Keratinocyte (primary cell): ENCODE results near the gene SMYD3.

ENCODE experiments used
- EZH2 ChIP-seq: IDR thresholded peaks from one replicate; pipeline ENCODE4 v1.6.1; 2012; ENCODE audit warnings: inconsistent platforms, mild to moderate bottlenecking, low read length, moderate library complexity
- TF ChIP-seq, protein P1 (sequence below), 3 experiments: IDR thresholded peaks in 1 of 3; conservative IDR thresholded peaks in 1 of 3; optimal IDR thresholded peaks in 1 of 3; 2 replicates in 2 of 3; 3 replicates in 1 of 3; pipeline versions ENCODE3 to v1.5.1; 2011; ENCODE audit warnings: low read length in 3 of 3, mild to moderate bottlenecking in 3 of 3, moderate library complexity in 2 of 3, control low read depth in 1 of 3, inconsistent platforms in 1 of 3; ENCODE audit not compliant: insufficient read depth in 2 of 3; ENCODE audit errors: extremely low read depth in 1 of 3

DNA sequence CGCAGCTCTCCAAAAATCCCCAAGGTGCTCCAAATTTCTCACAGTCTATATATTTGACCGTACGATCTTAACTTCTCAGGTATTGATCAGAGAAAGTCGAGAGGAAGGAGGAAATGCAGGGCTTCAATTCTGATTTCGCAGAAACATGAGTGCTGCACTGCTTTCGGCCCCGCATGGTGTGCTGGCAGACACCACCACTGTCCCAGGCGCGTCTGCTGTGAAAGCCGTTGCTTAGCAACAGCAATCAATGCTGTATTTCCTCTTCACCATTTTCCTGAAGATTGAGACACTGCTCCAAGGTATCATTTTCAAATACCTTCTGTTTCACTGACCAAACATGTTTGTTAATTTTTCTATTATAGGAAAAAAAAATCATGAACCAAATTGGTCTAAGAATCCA lies 296.3 kb downstream of the SMYD3 start:
- TF ChIP-seq, protein P1, sequence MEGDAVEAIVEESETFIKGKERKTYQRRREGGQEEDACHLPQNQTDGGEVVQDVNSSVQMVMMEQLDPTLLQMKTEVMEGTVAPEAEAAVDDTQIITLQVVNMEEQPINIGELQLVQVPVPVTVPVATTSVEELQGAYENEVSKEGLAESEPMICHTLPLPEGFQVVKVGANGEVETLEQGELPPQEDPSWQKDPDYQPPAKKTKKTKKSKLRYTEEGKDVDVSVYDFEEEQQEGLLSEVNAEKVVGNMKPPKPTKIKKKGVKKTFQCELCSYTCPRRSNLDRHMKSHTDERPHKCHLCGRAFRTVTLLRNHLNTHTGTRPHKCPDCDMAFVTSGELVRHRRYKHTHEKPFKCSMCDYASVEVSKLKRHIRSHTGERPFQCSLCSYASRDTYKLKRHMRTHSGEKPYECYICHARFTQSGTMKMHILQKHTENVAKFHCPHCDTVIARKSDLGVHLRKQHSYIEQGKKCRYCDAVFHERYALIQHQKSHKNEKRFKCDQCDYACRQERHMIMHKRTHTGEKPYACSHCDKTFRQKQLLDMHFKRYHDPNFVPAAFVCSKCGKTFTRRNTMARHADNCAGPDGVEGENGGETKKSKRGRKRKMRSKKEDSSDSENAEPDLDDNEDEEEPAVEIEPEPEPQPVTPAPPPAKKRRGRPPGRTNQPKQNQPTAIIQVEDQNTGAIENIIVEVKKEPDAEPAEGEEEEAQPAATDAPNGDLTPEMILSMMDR (optimal IDR thresholded peaks at IDR 0.05 in 1 of 3, IDR thresholded peaks at IDR 0.05 in 1 of 3, conservative IDR thresholded peaks at IDR 0.05 in 1 of 3; ENCODE audit: extremely low read depth in 1 of 3, insufficient read depth in 2 of 3, low read length in 3 of 3) = no peak
- no peak for TF ChIP-seq EZH2
